Ishikawa (cell line): ENCODE data around the gene CSNK1G2.
A peak's percentile ranks its signal among the peaks of the same experiment; 100 is the strongest.

Experiments
- CEBPB ChIP-seq: IDR thresholded peaks from 2 replicates; pipeline ENCODE4 v1.6.1; 2012
- CREB1 ChIP-seq: IDR thresholded peaks from 2 replicates; pipeline ENCODE4 v1.6.1; 2012; ENCODE audit warnings: low read depth
- EGR1 ChIP-seq: IDR thresholded peaks from 2 replicates; pipeline ENCODE4 v1.6.1; 2012
- EP300 ChIP-seq: IDR thresholded peaks from 2 replicates; pipeline ENCODE4 v1.6.1; 2012; ENCODE audit warnings: borderline replicate concordance
- MAX ChIP-seq: IDR thresholded peaks from 2 replicates; pipeline ENCODE4 v1.6.1; 2012
- NFIC ChIP-seq: IDR thresholded peaks from 2 replicates; pipeline ENCODE4 v1.6.1; 2012
- RAD21 ChIP-seq: IDR thresholded peaks from 2 replicates; pipeline ENCODE4 v1.6.1; 2012; ENCODE audit warnings: low read depth
- REST ChIP-seq: IDR thresholded peaks from 2 replicates; pipeline ENCODE4 v1.6.1; 2012; ENCODE audit warnings: low read depth, mild to moderate bottlenecking
- TAF1 ChIP-seq: IDR thresholded peaks from 2 replicates; pipeline ENCODE4 v1.6.1; 2012; ENCODE audit warnings: low read depth, mild to moderate bottlenecking
- TCF12 ChIP-seq: IDR thresholded peaks from 2 replicates; pipeline ENCODE4 v1.6.1; 2012; ENCODE audit warnings: low read depth
- TEAD4 ChIP-seq: IDR thresholded peaks from 2 replicates; pipeline ENCODE4 v1.6.1; 2012
- USF1 ChIP-seq: IDR thresholded peaks from 2 replicates; pipeline ENCODE4 v1.6.1; 2012
- YY1 ChIP-seq: IDR thresholded peaks from 2 replicates; pipeline ENCODE4 v1.6.1; 2012; ENCODE audit warnings: low read depth

The CSNK1G2 gene

DNA sequence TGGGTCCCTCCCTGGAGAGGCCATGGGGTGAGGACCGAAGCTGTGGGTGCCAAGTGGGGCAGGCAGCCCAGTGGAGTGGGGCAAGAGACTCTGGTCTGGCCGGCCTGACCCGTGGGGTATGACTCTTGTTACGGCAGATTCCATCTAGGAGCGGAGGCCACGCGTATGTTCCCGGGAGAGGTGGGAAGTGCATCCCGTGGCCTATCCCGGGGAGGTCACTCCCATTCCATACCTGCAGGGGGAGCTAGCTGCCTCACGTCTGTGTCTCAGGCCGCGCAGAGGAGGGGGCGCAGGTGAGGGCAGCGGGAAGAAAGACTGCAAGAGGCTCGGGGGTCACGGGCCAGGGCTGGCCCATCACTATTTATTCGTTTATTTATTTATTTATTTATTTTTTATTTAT lies 4.9 kb downstream of the CSNK1G2 start:
- TF ChIP-seq RAD21 (peak; percentile 40; the same call in 1 of the 2 replicates), NFIC (no peak)

DNA sequence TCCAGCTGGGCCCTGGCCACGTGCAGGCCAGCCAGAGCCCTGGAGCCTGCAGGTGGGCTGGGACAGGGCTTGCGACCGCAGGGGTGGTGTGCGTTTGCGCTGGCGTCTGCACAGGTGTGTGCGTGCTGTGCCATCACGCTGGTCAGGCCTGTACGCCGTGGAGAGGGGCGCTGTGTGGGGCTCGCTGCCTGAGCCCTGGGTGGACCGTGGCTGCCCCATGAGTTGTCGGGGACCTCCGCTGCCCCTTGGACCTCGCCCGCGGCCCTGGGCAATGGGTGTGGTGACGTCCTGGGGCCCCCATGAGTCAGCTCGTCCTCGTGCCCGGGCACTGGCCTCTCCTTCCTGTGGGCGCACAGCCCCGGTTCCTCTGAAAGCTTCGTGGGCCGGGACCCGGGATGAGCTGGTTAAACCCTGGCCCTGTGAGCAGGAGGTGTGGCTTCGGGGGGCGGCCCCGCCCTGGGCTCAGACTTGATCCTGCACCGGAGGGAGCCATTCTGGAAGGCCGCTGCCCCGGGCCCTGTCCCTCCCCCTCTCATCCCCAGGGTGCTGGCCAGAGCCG lies 6.8 kb downstream of the CSNK1G2 start:
- no peak for TF ChIP-seq NFIC
- no peak for TF ChIP-seq EGR1
- no peak for TF ChIP-seq REST
- TF ChIP-seq TEAD4, result no peak
- TF ChIP-seq EP300, result no peak
- TF ChIP-seq MAX, result no peak
- no peak for TF ChIP-seq CREB1
- no peak for TF ChIP-seq RAD21
- no peak for TF ChIP-seq USF1

DNA sequence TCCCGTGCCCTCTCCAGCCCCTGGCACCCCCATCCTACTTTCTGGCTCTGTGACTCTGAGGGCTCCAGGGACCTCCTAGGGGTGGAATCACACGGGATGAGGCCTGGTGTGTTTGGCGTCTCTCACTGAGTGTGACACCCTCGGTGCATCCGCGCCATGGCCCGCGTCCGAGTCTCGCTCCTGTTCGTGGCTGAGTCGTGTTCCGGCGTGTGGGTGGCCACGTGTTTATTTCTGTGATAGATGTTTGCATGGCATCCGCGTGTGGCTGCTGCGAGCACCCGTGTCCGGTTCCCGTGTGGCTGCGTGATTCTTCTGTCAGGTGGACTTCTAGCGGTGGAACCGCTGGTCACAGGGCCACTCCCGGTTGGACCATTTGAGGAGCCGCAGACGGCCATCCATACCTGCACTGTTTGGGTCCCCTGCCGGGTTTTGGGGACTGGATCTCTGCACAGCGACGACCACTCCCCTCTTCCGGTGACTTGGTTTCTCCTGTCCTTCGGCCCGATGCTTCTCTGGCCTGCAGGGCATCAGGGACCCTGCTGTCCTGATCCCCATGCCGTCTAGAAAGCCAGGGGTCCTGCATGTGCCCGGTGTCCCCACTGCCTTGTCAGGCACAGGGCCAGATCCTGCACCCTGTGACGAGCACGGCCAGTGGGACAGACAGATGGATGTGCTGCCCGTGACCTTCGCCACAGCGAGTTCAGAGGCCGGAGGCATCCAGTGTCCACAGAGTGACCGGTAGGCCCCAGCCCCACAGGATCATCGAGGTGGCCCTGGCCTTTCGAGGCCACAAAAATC lies 8.5 kb downstream of the CSNK1G2 start:
- TF ChIP-seq MAX (no peak), REST (no peak), TCF12 (no peak), NFIC (no peak)

DNA sequence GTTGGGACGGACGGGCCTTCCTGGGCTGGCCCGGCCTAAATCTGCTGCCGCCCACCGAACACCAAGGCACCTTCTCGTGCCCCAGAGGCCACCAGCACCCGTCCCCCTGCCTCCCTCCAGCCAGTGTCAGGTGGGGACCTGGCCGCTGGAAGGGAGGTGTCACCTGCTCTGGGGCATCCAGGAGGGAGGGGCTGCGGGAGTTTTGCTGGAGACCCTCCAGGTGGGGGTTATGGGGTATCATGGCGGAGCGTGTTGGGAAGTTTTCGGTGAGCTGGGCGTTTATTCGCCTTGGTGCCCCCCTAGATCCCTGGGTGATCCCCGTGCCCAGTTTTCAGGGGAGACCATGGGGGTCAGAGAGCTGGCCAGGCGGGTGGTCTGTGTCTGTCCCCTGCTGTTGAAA lies 9.7 kb downstream of the CSNK1G2 start:
- no peak for TF ChIP-seq TAF1
- no peak for TF ChIP-seq USF1
- no peak for TF ChIP-seq CREB1

GRCh38 chr19:1952635-1953034 lies 11.7 kb downstream of the CSNK1G2 start:
- TF ChIP-seq CREB1 (no peak), TCF12 (no peak), EP300 (no peak), NFIC (no peak), TAF1 (no peak), EGR1 (no peak)

GRCh38 chr19:1953037-1953436 lies 12.1 kb downstream of the CSNK1G2 start:
- TF ChIP-seq CREB1 (no peak), CEBPB (no peak), YY1 (no peak), REST (no peak)
